HepG2 (cell line): ENCODE data around the gene HPCAL4.

ENCODE experiments used
- CBX5 ChIP-seq: sonication (generic); formaldehyde crosslinking; IDR thresholded peaks from 2 replicates; pipeline ENCODE4 v1.4.0; 2020; ENCODE audit warnings: missing genetic modification reagents, borderline replicate concordance
- EED ChIP-seq: sonication (generic); formaldehyde crosslinking; IDR thresholded peaks from 2 replicates; pipeline ENCODE4 v1.5.0; 2020; ENCODE audit warnings: mild to moderate bottlenecking, missing genetic modification reagents
- IKZF4 ChIP-seq: sonication (generic); formaldehyde crosslinking; IDR thresholded peaks from 2 replicates; pipeline ENCODE4 v1.5.1; 2020; ENCODE audit warnings: borderline replicate concordance, mild to moderate bottlenecking, low read depth, missing genetic modification reagents; ENCODE audit errors: not compliant biosample characterization
- KDM1A ChIP-seq: IDR thresholded peaks from 2 replicates; pipeline ENCODE4 v1.6.1; 2016; ENCODE audit warnings: missing compliant biosample characterization
- POLR2AphosphoS2 ChIP-seq: IDR thresholded peaks from 2 replicates; pipeline ENCODE4 v1.6.1; 2011; ENCODE audit warnings: low read depth, low read length, improper control_type of control experiment
- SMC3 ChIP-seq: IDR thresholded peaks from 2 replicates; pipeline ENCODE4 v1.6.1; 2011; ENCODE audit warnings: low read length, improper control_type of control experiment
- ZNF549 ChIP-seq: sonication (generic); formaldehyde crosslinking; IDR thresholded peaks from 2 replicates; pipeline ENCODE4 v1.5.0; 2020; ENCODE audit warnings: missing genetic modification reagents
- ZNF790 ChIP-seq: sonication (generic); formaldehyde crosslinking; IDR thresholded peaks from 2 replicates; pipeline ENCODE4 v1.8.0; 2022; ENCODE audit warnings: missing genetic modification reagents, mild to moderate bottlenecking, borderline replicate concordance
- ZZZ3 ChIP-seq: sonication (generic); formaldehyde crosslinking; IDR thresholded peaks from 2 replicates; pipeline ENCODE4 v1.4.0; 2020; ENCODE audit warnings: missing genetic modification reagents, mild to moderate bottlenecking, borderline replicate concordance
- TF ChIP-seq, protein P1 (sequence below): sonication (generic); formaldehyde crosslinking; IDR thresholded peaks from 2 replicates; pipeline ENCODE4 v1.5.0; 2020; ENCODE audit warnings: mild to moderate bottlenecking, missing genetic modification reagents, moderate library complexity
- TF ChIP-seq, protein P2 (sequence below): sonication (generic); formaldehyde crosslinking; IDR thresholded peaks from 2 replicates; pipeline ENCODE4 v1.4.0; 2020; ENCODE audit warnings: low read depth, mild to moderate bottlenecking, missing genetic modification reagents
- TF ChIP-seq, protein P3 (sequence below), 2 experiments: IDR thresholded peaks; 2 replicates each; pipeline ENCODE4 v1.6.1; 2011 to 2012; ENCODE audit warnings: low read length in 2 of 2, borderline replicate concordance in 1 of 2, low read depth in 1 of 2, mild to moderate bottlenecking in 1 of 2, moderate library complexity in 1 of 2
- TF ChIP-seq, protein P4 (sequence below): sonication (generic); formaldehyde crosslinking; IDR thresholded peaks from one replicate; pipeline ENCODE4 v1.5.1; 2020; ENCODE audit warnings: mild to moderate bottlenecking, missing genetic modification reagents; ENCODE audit errors: not compliant biosample characterization
- TF ChIP-seq, protein P5 (sequence below): IDR thresholded peaks from 2 replicates; pipeline ENCODE4 v1.6.1; 2012; ENCODE audit warnings: low read length, improper control_type of control experiment

DNA sequence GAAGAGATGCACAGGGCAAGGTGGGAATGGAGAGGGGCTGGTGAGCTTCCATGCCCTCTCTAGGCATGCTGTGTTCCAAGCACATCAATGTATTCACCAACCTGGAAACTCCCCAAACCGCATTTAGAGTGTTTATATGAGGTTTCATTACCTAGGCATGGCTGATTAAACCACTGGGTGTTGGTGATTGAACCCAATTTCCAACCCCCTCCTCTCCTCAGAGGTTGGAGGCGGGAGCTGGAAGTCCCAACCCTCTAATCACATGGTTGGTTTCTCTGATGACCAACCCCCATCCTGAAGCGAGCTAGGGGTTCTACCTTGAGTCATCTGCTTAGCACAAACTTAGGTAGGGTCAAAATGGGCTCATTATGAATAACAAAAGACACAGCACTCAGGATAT lies 44.5 kb upstream of the HPCAL4 start:
- TF ChIP-seq, protein P1, sequence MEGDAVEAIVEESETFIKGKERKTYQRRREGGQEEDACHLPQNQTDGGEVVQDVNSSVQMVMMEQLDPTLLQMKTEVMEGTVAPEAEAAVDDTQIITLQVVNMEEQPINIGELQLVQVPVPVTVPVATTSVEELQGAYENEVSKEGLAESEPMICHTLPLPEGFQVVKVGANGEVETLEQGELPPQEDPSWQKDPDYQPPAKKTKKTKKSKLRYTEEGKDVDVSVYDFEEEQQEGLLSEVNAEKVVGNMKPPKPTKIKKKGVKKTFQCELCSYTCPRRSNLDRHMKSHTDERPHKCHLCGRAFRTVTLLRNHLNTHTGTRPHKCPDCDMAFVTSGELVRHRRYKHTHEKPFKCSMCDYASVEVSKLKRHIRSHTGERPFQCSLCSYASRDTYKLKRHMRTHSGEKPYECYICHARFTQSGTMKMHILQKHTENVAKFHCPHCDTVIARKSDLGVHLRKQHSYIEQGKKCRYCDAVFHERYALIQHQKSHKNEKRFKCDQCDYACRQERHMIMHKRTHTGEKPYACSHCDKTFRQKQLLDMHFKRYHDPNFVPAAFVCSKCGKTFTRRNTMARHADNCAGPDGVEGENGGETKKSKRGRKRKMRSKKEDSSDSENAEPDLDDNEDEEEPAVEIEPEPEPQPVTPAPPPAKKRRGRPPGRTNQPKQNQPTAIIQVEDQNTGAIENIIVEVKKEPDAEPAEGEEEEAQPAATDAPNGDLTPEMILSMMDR: no peak
- TF ChIP-seq IKZF4 (CRISPR knock-in tag): no peak
- TF ChIP-seq, protein P2, sequence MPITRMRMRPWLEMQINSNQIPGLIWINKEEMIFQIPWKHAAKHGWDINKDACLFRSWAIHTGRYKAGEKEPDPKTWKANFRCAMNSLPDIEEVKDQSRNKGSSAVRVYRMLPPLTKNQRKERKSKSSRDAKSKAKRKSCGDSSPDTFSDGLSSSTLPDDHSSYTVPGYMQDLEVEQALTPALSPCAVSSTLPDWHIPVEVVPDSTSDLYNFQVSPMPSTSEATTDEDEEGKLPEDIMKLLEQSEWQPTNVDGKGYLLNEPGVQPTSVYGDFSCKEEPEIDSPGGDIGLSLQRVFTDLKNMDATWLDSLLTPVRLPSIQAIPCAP: no peak
- TF ChIP-seq ZNF549 (CRISPR knock-in tag): no peak
- TF ChIP-seq, protein P3, sequence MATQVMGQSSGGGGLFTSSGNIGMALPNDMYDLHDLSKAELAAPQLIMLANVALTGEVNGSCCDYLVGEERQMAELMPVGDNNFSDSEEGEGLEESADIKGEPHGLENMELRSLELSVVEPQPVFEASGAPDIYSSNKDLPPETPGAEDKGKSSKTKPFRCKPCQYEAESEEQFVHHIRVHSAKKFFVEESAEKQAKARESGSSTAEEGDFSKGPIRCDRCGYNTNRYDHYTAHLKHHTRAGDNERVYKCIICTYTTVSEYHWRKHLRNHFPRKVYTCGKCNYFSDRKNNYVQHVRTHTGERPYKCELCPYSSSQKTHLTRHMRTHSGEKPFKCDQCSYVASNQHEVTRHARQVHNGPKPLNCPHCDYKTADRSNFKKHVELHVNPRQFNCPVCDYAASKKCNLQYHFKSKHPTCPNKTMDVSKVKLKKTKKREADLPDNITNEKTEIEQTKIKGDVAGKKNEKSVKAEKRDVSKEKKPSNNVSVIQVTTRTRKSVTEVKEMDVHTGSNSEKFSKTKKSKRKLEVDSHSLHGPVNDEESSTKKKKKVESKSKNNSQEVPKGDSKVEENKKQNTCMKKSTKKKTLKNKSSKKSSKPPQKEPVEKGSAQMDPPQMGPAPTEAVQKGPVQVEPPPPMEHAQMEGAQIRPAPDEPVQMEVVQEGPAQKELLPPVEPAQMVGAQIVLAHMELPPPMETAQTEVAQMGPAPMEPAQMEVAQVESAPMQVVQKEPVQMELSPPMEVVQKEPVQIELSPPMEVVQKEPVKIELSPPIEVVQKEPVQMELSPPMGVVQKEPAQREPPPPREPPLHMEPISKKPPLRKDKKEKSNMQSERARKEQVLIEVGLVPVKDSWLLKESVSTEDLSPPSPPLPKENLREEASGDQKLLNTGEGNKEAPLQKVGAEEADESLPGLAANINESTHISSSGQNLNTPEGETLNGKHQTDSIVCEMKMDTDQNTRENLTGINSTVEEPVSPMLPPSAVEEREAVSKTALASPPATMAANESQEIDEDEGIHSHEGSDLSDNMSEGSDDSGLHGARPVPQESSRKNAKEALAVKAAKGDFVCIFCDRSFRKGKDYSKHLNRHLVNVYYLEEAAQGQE (IDR thresholded peaks at IDR 0.05; ENCODE audit: borderline replicate concordance in 1 of 2, low read depth in 1 of 2, low read length in 2 of 2): no peak
- TF ChIP-seq, protein P4, sequence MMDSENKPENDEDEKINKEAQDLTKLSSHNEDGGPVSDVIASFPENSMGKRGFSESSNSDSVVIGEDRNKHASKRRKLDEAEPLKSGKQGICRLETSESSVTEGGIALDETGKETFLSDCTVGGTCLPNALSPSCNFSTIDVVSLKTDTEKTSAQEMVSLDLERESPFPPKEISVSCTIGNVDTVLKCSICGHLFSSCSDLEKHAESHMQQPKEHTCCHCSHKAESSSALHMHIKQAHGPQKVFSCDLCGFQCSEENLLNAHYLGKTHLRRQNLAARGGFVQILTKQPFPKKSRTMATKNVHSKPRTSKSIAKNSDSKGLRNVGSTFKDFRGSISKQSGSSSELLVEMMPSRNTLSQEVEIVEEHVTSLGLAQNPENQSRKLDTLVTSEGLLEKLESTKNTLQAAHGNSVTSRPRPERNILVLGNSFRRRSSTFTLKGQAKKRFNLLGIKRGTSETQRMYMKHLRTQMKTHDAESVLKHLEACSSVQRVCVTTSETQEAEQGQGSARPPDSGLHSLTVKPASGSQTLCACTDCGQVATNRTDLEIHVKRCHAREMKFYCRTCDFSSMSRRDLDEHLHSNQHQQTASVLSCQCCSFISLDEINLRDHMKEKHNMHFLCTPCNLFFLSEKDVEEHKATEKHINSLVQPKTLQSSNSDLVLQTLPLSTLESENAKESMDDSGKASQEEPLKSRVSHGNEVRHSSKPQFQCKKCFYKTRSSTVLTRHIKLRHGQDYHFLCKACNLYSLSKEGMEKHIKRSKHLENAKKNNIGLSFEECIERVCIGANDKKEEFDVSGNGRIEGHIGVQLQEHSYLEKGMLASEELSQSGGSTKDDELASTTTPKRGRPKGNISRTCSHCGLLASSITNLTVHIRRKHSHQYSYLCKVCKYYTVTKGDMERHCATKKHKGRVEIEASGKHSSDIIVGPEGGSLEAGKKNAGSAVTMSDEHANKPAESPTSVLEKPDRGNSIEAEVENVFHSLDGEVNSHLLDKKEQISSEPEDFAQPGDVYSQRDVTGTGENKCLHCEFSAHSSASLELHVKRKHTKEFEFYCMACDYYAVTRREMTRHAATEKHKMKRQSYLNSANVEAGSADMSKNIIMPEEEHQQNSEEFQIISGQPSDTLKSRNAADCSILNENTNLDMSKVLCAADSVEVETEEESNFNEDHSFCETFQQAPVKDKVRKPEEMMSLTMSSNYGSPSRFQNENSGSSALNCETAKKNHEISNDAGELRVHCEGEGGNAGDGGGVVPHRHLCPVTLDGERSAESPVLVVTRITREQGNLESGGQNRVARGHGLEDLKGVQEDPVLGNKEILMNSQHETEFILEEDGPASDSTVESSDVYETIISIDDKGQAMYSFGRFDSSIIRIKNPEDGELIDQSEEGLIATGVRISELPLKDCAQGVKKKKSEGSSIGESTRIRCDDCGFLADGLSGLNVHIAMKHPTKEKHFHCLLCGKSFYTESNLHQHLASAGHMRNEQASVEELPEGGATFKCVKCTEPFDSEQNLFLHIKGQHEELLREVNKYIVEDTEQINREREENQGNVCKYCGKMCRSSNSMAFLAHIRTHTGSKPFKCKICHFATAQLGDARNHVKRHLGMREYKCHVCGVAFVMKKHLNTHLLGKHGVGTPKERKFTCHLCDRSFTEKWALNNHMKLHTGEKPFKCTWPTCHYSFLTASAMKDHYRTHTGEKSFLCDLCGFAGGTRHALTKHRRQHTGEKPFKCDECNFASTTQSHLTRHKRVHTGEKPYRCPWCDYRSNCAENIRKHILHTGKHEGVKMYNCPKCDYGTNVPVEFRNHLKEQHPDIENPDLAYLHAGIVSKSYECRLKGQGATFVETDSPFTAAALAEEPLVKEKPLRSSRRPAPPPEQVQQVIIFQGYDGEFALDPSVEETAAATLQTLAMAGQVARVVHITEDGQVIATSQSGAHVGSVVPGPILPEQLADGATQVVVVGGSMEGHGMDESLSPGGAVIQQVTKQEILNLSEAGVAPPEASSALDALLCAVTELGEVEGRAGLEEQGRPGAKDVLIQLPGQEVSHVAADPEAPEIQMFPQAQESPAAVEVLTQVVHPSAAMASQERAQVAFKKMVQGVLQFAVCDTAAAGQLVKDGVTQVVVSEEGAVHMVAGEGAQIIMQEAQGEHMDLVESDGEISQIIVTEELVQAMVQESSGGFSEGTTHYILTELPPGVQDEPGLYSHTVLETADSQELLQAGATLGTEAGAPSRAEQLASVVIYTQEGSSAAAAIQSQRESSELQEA: no peak
- TF ChIP-seq, protein P5, sequence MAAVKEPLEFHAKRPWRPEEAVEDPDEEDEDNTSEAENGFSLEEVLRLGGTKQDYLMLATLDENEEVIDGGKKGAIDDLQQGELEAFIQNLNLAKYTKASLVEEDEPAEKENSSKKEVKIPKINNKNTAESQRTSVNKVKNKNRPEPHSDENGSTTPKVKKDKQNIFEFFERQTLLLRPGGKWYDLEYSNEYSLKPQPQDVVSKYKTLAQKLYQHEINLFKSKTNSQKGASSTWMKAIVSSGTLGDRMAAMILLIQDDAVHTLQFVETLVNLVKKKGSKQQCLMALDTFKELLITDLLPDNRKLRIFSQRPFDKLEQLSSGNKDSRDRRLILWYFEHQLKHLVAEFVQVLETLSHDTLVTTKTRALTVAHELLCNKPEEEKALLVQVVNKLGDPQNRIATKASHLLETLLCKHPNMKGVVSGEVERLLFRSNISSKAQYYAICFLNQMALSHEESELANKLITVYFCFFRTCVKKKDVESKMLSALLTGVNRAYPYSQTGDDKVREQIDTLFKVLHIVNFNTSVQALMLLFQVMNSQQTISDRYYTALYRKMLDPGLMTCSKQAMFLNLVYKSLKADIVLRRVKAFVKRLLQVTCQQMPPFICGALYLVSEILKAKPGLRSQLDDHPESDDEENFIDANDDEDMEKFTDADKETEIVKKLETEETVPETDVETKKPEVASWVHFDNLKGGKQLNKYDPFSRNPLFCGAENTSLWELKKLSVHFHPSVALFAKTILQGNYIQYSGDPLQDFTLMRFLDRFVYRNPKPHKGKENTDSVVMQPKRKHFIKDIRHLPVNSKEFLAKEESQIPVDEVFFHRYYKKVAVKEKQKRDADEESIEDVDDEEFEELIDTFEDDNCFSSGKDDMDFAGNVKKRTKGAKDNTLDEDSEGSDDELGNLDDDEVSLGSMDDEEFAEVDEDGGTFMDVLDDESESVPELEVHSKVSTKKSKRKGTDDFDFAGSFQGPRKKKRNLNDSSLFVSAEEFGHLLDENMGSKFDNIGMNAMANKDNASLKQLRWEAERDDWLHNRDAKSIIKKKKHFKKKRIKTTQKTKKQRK: no peak
- no peak for TF ChIP-seq KDM1A (CRISPR knock-in tag)
- no peak for TF ChIP-seq EED (CRISPR knock-in tag)
- no peak for TF ChIP-seq CBX5 (CRISPR knock-in tag)
- TF ChIP-seq POLR2AphosphoS2: no peak
- no peak for TF ChIP-seq SMC3
- TF ChIP-seq ZZZ3: no peak
- no peak for TF ChIP-seq ZNF790
